MM.1S (cell line): ENCODE results near the gene ZNF525.

ENCODE experiments used
- DNase-seq: peaks from one replicate; pipeline ENCODE4 v3.0.0-alpha.2; 2015
- H2AFZ ChIP-seq: fragments of 300-600 bp; sonication (generic); 2 replicates; pipeline ENCODE4 v1.6.0; 2016; ENCODE audit warnings: antibody characterized with exemption, low read length
- H3F3A ChIP-seq: fragments of 300-600 bp; sonication (generic); 2 replicates; pipeline ENCODE4 v1.6.1; 2016; ENCODE audit warnings: mild to moderate bottlenecking, antibody characterized with exemption, low read length, moderate library complexity, mixed read lengths; ENCODE audit not compliant: insufficient read depth
- H3K27ac ChIP-seq: fragments of 300-600 bp; sonication (generic); 2 replicates; pipeline ENCODE4 v1.5.1; 2016; ENCODE audit warnings: mild to moderate bottlenecking, low read length
- H3K27me3 ChIP-seq: fragments of 300-600 bp; sonication (generic); replicated peaks from 2 replicates; pipeline ENCODE4 v1.6.0; 2016; ENCODE audit warnings: low read length; ENCODE audit not compliant: insufficient read depth
- H3K36me3 ChIP-seq: fragments of 300-600 bp; sonication (generic); replicated peaks from 2 replicates; pipeline ENCODE4 v1.6.1; 2016; ENCODE audit warnings: mild to moderate bottlenecking, low read length, mixed read lengths; ENCODE audit not compliant: insufficient read depth
- H3K4me1 ChIP-seq: fragments of 300-600 bp; sonication (generic); 2 replicates; pipeline ENCODE4 v1.6.1; 2016; ENCODE audit warnings: low read length, mixed read lengths
- H3K4me2 ChIP-seq: fragments of 300-600 bp; sonication (generic); 2 replicates; pipeline ENCODE4 v1.6.0; 2016; ENCODE audit warnings: low read depth, low read length
- H3K4me3 ChIP-seq: fragments of 300-600 bp; sonication (generic); 2 replicates; pipeline ENCODE4 v1.5.1; 2016; ENCODE audit warnings: low read length, mixed read lengths
- H3K79me2 ChIP-seq: fragments of 300-600 bp; sonication (generic); 2 replicates; pipeline ENCODE4 v1.6.1; 2016; ENCODE audit warnings: mixed run types, low read length, mixed read lengths
- H3K9ac ChIP-seq: fragments of 300-600 bp; sonication (generic); 2 replicates; pipeline ENCODE4 v1.6.1; 2016; ENCODE audit warnings: low read length, mixed read lengths
- H3K9me2 ChIP-seq: fragments of 300-600 bp; sonication (generic); replicated peaks from 2 replicates; pipeline ENCODE4 v1.6.1; 2016; ENCODE audit warnings: mild to moderate bottlenecking, low read length, mixed read lengths; ENCODE audit not compliant: insufficient read depth
- H3K9me3 ChIP-seq: fragments of 300-600 bp; sonication (generic); replicated peaks from 2 replicates; pipeline ENCODE4 v1.6.1; 2016; ENCODE audit warnings: mild to moderate bottlenecking, low read length, mixed read lengths; ENCODE audit not compliant: insufficient read depth
- H4K20me1 ChIP-seq: fragments of 300-600 bp; sonication (generic); 2 replicates; pipeline ENCODE4 v1.6.1; 2016; ENCODE audit warnings: mild to moderate bottlenecking, low read length, moderate library complexity, mixed read lengths; ENCODE audit not compliant: insufficient read depth
- CTCF ChIP-seq: fragments of 300-600 bp; sonication (generic); IDR thresholded peaks from 2 replicates; pipeline ENCODE4 v1.5.1; 2016; ENCODE audit warnings: antibody characterized with exemption, low read length, mixed read lengths
- EZH2 ChIP-seq: fragments of 300-600 bp; sonication (generic); optimal IDR thresholded peaks from 2 replicates; pipeline ENCODE3; 2017; ENCODE audit warnings: low read depth, mild to moderate bottlenecking, antibody characterized with exemption, low read length, mixed read lengths
- EZH2phosphoT487 ChIP-seq: fragments of 300-600 bp; sonication (generic); IDR thresholded peaks from 2 replicates; pipeline ENCODE4 v1.6.1; 2018; ENCODE audit warnings: antibody characterized with exemption, low read length

ZNF525 gene

GRCh38 chr19:53365134-53365898 is at the start of gene ZNF525:
Gene ZNF525 (plus strand): TSS chr19:53365705. CDS start chr19:53372282, 6,577 bp downstream.
- Histone ChIP-seq H3K4me3 (peak within 1 kb of the TSS; percentile 74), H4K20me1 (no peaks in the 10 kb centered on the region), H3F3A (no peaks in the 10 kb centered on the region), H3K27me3 (no peaks in the 10 kb centered on the region; the same call in 1 of the 2 replicates), H3K4me1 (no peaks in the 10 kb centered on the region), H3K4me2 (peak within 1 kb of the TSS; percentile 77), H3K36me3 (no peaks in the 10 kb centered on the region), H3K9me3 (no peaks in the 10 kb centered on the region), H3K27ac (peak within 1 kb of the TSS; percentile 23; the same call in 1 of the 2 replicates), H3K79me2 (no peaks in the 10 kb centered on the region), H2AFZ (peak within 1 kb of the TSS; percentile 84), H3K9ac (peak within 1 kb of the TSS; percentile 66; the same call in 1 of the 2 replicates), H3K9me2 (no peaks in the 10 kb centered on the region)
- TF ChIP-seq CTCF = no peak
- TF ChIP-seq EZH2phosphoT487 = no peak
- no peak for TF ChIP-seq EZH2
- DNase-seq = peak; percentile 93

GRCh38 chr19:53328967-53329366 is 36.5 kb upstream of the ZNF525 start:
- H3K36me3 ChIP-seq = no peaks in the 10 kb centered on the region
- no peak for DNase-seq

GRCh38 chr19:53332484-53332883 is 33.0 kb upstream of the ZNF525 start:
- Histone ChIP-seq H3K36me3 (no peaks in the 10 kb centered on the region), H3K27ac (no peak overlapping the region), H3K9me2 (no peaks in the 10 kb centered on the region), H3K4me1 (no peaks in the 10 kb centered on the region), H3F3A (no peaks in the 10 kb centered on the region), H3K79me2 (no peaks in the 10 kb centered on the region), H3K9me3 (no peaks in the 10 kb centered on the region), H3K4me2 (no peak overlapping the region), H2AFZ (no peak overlapping the region), H3K4me3 (no peak overlapping the region), H3K9ac (no peak overlapping the region), H3K27me3 (no peaks in the 10 kb centered on the region), H4K20me1 (no peaks in the 10 kb centered on the region)
- no peak for DNase-seq
- TF ChIP-seq CTCF (no peak), EZH2 (no peak), EZH2phosphoT487 (no peak)

More at GRCh38 chr19:53328967-53329366, 36.5 kb upstream of the ZNF525 start:
- TF ChIP-seq EZH2 (no peak), EZH2phosphoT487 (no peak), CTCF (no peak)
- Histone ChIP-seq H3K9me3 (no peaks in the 10 kb centered on the region), H3K4me1 (no peaks in the 10 kb centered on the region), H3K79me2 (no peaks in the 10 kb centered on the region), H3K4me3 (no peak overlapping the region), H3F3A (no peaks in the 10 kb centered on the region), H3K4me2 (no peak overlapping the region), H3K9me2 (no peaks in the 10 kb centered on the region), H3K27me3 (no peaks in the 10 kb centered on the region), H3K27ac (no peak overlapping the region), H3K9ac (no peak overlapping the region), H4K20me1 (no peaks in the 10 kb centered on the region), H2AFZ (no peak overlapping the region)
